ENCODE measurements around the gene CORO1A.
"Not testable (repeated sequence)": the region's sequence is repeated elsewhere in the genome, so short reads cannot be mapped to it uniquely, and the experiment has no call there.

CORO1A gene

GRCh38 chr16:30183233-30184095 is at the start of gene CORO1A:
Gene CORO1A, plus strand, starts transcription at chr16:30183602. Its CDS starts 1,608 bp downstream, at chr16:30185210.
- peak; percentile 68 for DNase-seq (ENCODE audit: low spot score)

DNA sequence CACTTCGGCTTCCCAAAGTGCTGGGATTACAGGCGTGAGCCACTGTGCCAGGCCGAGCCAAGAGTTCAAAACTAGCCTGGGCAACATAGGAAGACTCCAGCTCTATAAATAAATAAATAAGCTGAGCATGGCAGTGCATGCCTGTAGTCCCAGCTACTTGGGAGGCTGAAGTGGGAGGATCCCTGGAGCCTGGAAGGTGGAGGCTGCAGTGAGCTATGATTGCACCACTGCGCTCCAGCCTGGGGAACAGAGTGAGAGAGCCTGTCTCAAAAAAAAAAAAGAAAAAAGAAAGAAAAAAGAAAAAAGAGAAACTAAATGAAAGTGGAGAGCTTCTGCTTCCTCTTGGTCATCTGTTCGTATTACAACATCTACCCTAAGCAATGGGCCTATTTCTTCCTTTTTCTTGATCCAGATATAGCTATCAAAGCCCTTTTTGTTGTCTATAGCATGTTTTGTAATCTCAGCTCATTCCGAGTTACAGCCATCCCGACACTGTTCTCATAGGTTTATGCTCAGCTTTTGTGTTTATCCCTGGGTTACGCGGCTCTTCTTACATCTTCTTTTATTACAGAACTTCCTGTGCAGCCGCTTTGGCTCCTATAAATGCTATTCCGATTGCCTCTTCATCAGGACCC is 46.3 kb upstream of the CORO1A start:
- DNase-seq (ENCODE audit: low spot score), result peak; percentile 69

GRCh38 chr16:30137897-30138296 is 45.5 kb upstream of the CORO1A start:
- DNase-seq (ENCODE audit: low spot score), result peak; percentile 28

DNA sequence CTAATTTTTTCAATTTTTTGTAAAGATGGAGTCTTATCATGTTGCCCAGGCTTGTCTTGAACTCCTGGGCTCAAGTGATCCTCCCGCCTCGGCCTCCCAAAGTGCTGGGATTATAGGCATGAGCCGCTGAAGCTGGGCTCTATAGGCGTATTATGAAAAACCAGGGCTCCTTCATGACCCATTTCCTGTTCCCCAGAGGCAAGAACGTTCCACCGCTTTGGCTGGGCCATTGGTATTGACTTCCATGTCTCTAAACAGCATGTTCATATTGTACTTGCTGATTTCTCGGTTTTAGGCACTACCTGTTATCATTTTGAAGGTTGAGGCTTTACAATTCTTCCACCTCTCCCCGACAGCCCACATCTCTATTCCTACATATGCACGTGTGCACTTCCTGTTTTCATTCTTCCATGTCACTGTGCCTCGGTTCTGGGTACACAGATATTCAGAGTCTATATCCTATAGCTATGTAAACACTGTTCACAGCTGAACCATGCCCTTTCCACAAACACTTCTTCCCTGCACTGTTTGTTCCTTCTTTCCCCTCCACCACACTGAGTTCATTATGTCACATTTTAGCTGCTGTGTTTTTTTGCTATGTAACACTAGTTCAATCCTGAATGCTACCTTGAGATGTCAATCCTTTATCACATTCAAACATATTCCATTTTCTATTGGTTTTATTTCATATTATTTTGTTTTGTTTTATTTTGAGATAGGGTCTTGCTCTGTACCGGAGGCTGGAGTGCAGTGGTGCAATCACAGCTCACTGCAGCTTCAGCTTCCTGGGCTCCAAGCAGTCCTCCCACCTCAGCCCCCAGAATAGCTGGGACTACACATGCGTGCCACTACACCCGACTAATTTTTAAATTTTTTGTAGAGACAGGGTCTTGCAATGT is 43.6 kb upstream of the CORO1A start:
- DNase-seq (ENCODE audit: low spot score), result no peak

GRCh38 chr16:30141750-30142149 is 41.7 kb upstream of the CORO1A start:
- no peak for DNase-seq (ENCODE audit: low spot score)

DNA sequence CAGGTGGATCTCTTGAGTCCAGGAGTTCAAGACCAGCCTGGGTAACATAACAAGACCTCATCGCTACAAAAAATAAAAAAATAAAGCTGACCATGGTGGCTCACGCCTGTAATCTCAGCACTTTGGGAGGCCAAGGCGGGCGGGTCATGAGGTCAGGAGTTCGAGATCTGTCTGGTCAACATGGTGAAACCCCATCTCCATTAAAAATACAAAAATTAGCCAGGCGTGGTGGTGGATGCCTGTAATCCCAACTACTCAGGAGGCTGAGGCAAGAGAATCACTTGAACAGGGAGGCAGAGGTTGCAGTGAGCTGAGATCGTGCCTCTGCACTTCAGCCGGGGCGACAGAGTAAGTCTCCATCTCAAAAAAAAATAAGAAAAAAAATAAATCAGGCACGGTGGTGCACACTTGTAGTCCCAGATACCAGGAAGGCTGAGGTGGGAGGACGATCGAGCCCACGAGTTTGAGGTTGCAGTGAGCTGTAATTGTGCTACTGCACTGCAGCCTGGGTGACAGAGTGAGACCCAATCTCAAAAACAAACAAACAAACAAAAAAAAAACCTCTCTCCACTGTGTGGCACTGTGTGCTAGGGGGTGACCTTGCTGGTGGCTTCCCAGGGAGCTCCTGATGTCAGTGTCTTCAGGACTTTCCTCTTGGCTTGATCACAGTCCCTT is 40.6 kb upstream of the CORO1A start:
- peak; percentile 29 for DNase-seq (ENCODE audit: low spot score)

DNA sequence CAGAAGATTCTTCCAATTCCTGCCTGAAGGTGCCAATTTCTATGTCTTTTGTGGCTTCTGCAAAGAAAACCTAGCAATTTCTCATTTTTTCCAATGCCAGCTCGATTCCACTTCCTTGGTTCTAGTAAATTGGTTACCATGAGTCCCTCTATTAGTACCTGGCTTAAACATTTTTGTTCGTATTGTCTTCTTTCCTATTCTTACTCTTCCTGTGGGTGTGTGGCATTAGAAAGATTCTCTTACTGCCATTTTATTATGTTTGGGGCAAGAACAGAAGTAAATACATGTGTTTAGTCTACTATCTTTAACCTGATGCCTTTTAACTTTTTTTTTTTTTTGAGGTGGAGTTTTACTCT is 40.1 kb upstream of the CORO1A start:
- no peak for DNase-seq (ENCODE audit: low spot score)

DNA sequence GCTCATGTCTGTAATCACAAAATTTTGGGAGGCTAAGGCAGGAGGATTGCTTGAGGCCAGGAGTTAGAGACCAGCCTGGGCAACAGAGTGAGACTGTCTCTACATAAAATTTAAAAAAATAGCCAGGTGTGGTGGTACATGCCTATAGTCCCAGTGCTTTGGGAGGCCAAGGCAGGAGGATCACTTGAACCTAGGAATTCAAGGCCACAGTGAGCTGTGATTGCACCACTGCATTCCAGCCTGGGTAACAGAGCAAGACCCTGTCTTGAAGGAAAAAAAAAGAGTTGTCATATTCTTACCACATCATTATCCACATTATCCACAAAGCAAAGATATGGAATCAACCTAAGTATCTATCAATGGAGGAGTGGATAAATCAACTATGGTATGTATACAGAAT is 39.4 kb upstream of the CORO1A start:
- DNase-seq (ENCODE audit: low spot score), result no peak

DNA sequence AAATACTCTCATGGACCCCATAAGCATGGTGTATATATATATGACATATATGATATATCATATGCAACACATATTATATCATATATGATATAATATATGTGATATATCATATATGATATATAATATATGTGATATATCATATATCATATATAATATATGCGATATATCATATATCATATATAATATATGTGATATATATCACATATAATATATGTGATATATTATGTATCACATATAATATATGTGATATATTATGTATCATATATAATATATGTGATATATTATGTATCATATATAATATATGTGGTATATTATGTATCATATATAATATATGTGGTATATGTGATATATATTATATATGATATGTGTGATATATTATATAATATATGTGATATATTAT is 38.5 kb upstream of the CORO1A start:
- DNase-seq (ENCODE audit: low spot score), result no peak

DNA sequence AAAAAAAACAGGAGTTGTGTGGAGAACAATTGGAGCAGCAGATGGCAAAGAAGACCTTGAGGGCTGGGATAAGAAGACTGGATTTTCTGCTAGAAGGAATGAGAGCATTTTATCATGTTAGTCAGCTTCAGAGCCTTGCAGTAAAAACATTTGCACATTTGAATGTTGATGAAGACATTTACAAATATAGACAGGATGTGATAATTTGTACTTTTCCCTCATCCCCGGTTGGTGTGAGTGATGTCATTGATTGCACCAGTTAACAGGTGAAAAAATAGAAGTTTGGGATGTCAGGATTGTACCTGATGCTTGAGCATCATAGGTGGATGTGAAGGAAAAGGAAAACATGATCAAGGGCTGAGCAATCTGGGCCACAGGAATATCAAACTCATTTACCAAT is 37.7 kb upstream of the CORO1A start:
- no peak for DNase-seq (ENCODE audit: low spot score)

DNA sequence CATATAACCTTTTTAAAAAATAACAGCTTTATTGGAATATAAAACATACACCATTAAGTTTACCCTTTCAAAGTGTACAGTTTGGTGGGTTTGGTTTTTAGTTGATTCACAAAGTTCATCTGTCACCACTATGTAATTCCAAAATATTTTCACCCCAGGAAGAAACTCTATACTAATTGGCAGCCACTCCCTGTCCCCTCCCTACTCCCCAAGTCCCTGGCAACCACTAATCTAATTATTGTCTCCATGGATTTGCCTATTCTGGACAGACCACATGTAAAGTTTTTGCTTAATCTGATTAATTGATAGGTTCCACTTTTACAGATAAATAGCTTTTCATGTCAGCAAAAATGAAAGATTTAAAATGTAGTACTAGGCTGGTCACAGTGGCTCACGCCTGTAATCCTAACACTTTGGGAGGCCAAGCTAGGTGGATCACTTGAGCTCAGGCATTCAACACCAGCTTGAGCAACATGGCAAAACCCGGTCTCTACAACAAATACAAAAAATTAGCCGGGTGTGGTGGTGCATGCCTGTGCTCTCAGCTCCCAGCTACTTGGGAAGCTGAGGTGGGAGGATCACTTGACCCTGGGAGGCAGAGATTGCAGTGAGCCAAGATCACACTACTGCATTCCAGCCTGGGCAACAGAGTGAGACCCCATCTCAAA is 35.4 kb upstream of the CORO1A start:
- DNase-seq (ENCODE audit: low spot score), result no peak

GRCh38 chr16:30149250-30149930 is 34.0 kb upstream of the CORO1A start:
- peak; percentile 22 for DNase-seq (ENCODE audit: low spot score)

- DNase-seq (ENCODE audit: low spot score), result no peak
Observed at GRCh38 chr16:30151091-30151490, 32.3 kb upstream of the CORO1A start.

- no peak for DNase-seq (ENCODE audit: low spot score)
Observed at GRCh38 chr16:30152517-30152916, 30.9 kb upstream of the CORO1A start.

- DNase-seq (ENCODE audit: low spot score), result no peak
Observed at GRCh38 chr16:30155188-30155587, 28.2 kb upstream of the CORO1A start.

GRCh38 chr16:30157214-30157613 is 26.2 kb upstream of the CORO1A start:
- DNase-seq (ENCODE audit: low spot score), result no peak

GRCh38 chr16:30163538-30163937 is 19.9 kb upstream of the CORO1A start:
- no peak for DNase-seq (ENCODE audit: low spot score)

DNA sequence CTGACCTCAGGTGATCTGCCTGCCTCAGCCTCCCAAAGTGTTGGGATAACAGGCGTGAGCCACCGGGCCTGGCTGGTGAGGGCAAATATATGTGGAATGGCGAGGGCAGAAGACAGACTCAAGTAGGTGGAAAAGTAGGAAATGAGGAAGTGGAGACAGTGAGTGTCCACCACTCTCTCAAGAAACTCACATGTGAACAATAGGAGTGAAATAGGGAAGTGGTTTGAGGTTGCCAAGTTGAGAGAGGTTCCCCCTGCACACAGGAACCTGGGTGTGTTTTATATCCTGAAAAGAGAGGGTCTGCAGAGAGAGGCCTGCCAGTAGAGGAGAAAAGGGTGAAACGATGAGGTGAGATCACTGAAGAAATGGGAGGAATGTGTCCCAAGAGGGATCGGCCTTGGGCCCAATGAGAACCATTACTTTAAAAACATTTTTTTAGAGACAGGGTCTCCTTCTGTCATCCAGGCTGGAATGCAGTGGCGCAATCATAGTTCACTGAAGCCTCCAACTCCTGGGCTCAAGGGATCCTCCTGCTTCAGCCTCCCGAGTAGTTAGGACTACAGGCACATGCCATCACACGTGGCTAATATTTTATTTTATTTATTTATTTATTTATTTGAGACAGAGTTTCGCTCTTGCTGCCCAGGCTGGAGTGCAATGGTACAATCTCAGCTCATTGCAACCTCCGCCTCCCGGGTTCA is 17.1 kb upstream of the CORO1A start:
- peak; percentile 74 for DNase-seq (ENCODE audit: low spot score)

DNA sequence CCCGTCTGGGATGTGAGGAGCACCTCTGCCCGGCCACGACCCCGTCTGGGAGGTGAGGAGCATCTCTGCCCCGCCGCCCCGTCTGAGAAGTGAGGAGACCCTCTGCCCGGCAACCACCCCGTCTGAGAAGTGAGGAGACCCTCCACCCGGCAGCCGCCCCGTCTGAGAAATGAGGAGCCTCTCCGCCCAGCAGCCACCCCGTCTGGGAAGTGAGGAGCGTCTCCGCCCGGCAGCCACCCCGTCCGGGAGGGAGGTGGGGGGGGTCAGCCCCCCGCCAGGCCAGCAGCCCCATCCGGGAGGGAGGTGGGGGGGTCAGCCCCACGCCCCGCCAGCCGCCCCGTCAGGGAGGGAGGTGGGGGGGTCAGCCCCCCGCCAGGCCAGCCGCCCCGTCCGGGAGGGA is 14.7 kb upstream of the CORO1A start:
- not testable (repeated sequence) for DNase-seq (ENCODE audit: low spot score)

GRCh38 chr16:30169416-30169815 is 14.0 kb upstream of the CORO1A start:
- DNase-seq (ENCODE audit: low spot score), result not testable (repeated sequence)

All from pons (tissue), 1 donor.